Activated CD8-positive, alpha-beta T cell treated with anti-CD3 and anti-CD28 coated beads, Interleukin-2, amount 10 ng/mL, durations not matched to agents 7 days and 5 days (primary cell): ENCODE measurements around the gene TNS1. TPM values are rescaled to one million over a fixed set of nuclear protein-coding genes. Genes with fewer than 3 reads are reported as not detected.
A peak's percentile ranks its signal among the peaks of the same experiment; 100 is the strongest.

Experiments used
- ATAC-seq: fragments of 150-1000 bp; cut with Tn5 transposase; one replicate; pipeline ENCODE4 v1.10.0; 2021; ENCODE audit warnings: moderate library complexity
- CTCF ChIA-PET: fragments of 350-600 bp; sonication (Branson Sonifier 250); formaldehyde crosslinking; loops from one replicate; lab custom pipeline; 2021; ENCODE audit warnings: antibody characterized with exemption; lab: Charles Lee
- POLR2A ChIA-PET: fragments of 350-600 bp; sonication (Branson Sonifier 250); formaldehyde crosslinking; loops from one replicate; lab custom pipeline; 2021; ENCODE audit warnings: antibody characterized with exemption; lab: Charles Lee
- DNase-seq: peaks from one replicate; pipeline ENCODE4 v3.0.0-alpha.2; 2020
- H3K27ac Mint-ChIP-seq: one replicate; pipeline ENCODE4 v1.8.0; 2021; ENCODE audit warnings: mild to moderate bottlenecking, mixed read lengths
- H3K27me3 Mint-ChIP-seq: one replicate; pipeline ENCODE4 v1.8.0; 2021; ENCODE audit warnings: low read depth, mixed read lengths
- H3K36me3 Mint-ChIP-seq: one replicate; pipeline ENCODE4 v1.8.0; 2021; ENCODE audit warnings: low read depth, mixed read lengths
- H3K4me1 Mint-ChIP-seq: one replicate; pipeline ENCODE4 v1.8.0; 2021; ENCODE audit warnings: low read depth, mixed read lengths
- H3K4me3 Mint-ChIP-seq: one replicate; pipeline ENCODE4 v1.8.0; 2021; ENCODE audit warnings: mild to moderate bottlenecking, mixed read lengths
- H3K9me3 Mint-ChIP-seq: one replicate; pipeline ENCODE4 v1.8.0; 2022; ENCODE audit warnings: mixed read lengths; ENCODE audit not compliant: insufficient read depth
- total RNA-seq, 2 experiments: library from RNA; stranded (reverse); gene quantifications; one replicate each; pipeline ENCODE4 v1.2.3, GENCODE V29; 2021

The TNS1 gene
- total RNA-seq, 2 experiments from 2014 or later: 28.9 to 29.8 TPM

DNA sequence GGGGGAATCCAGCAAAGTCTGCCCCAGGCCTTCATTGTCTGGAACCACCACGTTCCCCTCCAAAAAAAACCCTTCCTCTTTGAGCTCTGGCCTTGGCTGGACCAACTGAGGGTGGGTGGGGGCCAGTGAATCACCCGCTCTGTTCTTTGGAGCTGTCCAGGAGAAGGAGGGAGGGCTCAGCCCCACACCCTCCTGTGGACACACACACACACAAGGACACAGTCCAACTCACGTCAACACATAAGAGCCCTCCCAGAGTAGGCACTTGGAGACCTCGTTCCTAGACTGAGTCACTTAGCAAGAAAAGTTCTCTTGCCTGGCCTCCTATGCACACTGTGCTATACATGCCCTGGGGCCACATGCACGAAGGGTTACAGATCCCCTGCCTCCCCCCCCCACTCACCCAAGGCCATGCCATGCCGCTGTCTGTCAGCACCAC is 1.2 kb upstream of the TNS1 start:
- Mint-ChIP-seq H3K4me1 (no peaks in the 10 kb centered on the region), H3K27me3 (peaks cover 13% of the 10 kb centered on the region), H3K4me3 (no peak overlapping the region), H3K27ac (no peak overlapping the region), H3K36me3 (no peaks in the 10 kb centered on the region), H3K9me3 (no peaks in the 10 kb centered on the region)
- CTCF ChIA-PET: interaction anchor here (1.0 to 2.1 kb wide), 2 partner anchors 10 to 218 kb away, joined by 3 to 6 read pairs; no protein-coding TSS in a partner anchor
- POLR2A ChIA-PET: no interaction called here
- DNase-seq: no peak
- ATAC-seq: peak; percentile 34

DNA sequence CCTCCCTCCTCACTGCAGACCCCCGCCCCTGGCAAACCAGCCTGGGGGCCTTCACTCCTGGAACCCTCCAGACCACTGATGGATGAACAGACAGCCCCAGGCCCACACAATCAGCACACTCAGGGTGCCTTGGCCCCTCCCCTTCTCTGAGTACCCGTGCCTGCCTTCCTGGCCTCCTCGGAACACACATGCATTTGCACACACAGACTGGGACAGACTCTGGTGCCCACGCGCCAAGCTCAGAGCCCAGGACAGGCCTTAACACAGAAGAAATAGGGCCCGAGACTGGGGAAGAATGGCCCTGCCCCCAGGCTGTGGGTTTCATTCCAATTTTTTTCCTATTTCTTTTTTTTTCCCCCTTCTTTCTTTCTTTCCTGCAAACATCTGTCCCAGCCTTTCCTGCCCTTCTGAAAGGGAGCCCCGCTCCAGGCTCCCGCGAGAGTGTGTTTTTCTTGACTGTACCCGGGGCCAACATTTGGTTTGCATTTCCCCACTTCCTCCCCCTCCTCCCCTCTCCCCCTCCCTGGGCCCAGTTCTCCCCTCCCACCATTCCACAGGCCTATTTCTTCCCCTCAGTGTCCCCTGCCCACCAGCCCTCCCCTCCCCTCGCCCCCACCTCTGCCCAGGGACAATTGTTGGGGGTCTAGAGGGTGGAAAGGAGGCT is 618 bp upstream of the TNS1 start:
- Mint-ChIP-seq H3K4me3 (no peak overlapping the region), H3K27ac (no peak overlapping the region), H3K9me3 (no peaks in the 10 kb centered on the region), H3K4me1 (no peaks in the 10 kb centered on the region), H3K27me3 (peaks cover 8% of the 10 kb centered on the region), H3K36me3 (no peaks in the 10 kb centered on the region)
- ChIA-PET POLR2A (no interaction called here), CTCF (interaction anchor here (1.0 to 2.1 kb wide), 2 partner anchors 10 to 218 kb away, joined by 3 to 6 read pairs; no protein-coding TSS in a partner anchor)
- DNase-seq (no peak), ATAC-seq (no peak)

DNA sequence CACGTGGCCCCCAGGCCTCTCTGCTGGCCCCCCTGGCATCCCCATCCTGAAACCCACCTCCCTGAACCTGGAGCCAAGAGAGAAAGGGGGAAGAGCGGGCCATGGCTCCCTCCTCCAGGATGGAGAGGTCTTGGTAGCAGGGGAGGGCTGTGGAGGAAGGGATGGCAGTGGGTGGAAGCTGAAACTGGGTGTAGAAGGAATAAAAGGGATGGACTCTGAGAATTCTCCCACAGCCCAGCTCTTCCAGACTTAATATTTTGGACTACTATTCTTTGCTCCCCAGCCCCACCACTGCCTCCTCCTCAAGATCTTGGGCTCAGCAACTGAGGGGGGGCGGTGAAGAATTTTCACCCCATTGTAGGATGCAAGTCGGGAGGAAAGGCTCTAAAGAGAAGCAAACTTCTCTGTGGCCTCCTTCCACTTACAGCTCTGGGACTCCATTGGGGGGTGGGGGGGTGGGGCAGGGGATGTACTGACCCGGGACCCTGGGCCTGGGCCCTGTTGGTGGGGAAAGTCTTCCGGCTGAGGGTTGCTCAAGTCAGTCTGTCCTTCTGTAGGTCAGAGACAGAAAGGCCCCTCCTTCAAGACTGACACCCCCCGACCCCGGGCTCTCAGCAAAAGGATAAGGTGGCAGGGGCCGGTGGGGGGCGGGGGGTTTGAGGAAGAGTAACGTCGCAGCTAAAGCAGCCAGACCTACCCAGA is 501 bp downstream of the TNS1 start:
- no peak for ATAC-seq
- Mint-ChIP-seq H3K27ac (no peak overlapping the region), H3K9me3 (no peaks in the 10 kb centered on the region), H3K4me3 (no peak overlapping the region), H3K36me3 (no peaks in the 10 kb centered on the region), H3K4me1 (no peaks in the 10 kb centered on the region), H3K27me3 (peaks cover 10% of the 10 kb centered on the region)
- no peak for DNase-seq
- POLR2A ChIA-PET: no interaction called here
- CTCF ChIA-PET: interaction anchor here (2.1 kb wide), 1 partner anchor 9 kb away, joined by 6 read pairs; no protein-coding TSS in a partner anchor

DNA sequence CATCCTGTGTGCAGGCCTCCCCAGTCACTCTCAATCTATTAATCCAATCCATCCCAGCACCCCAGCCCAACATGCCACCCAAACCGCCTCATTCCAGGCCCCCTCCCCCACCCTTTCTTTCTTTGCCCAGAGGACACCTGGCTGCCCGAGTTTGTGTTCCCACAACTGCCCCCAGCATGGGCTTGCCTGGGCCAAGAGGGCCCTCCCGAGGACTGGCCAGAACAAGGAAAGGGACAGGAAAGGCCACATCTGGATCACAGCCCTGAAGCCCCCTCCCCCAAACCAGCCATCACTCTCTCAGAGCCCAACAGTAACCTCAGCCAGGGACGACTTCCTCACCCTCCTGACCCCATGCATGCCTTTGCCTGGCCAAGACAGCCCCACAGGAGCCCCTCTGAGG is 1.2 kb downstream of the TNS1 start:
- Mint-ChIP-seq H3K27ac (no peak overlapping the region), H3K9me3 (no peaks in the 10 kb centered on the region), H3K27me3 (peaks cover 8% of the 10 kb centered on the region), H3K4me3 (no peak overlapping the region), H3K36me3 (no peaks in the 10 kb centered on the region), H3K4me1 (no peaks in the 10 kb centered on the region)
- no peak for DNase-seq
- no peak for ATAC-seq
- POLR2A ChIA-PET: no interaction called here
- CTCF ChIA-PET: interaction anchor here (2.1 kb wide), 1 partner anchor 8 kb away, joined by 6 read pairs; no protein-coding TSS in a partner anchor

DNA sequence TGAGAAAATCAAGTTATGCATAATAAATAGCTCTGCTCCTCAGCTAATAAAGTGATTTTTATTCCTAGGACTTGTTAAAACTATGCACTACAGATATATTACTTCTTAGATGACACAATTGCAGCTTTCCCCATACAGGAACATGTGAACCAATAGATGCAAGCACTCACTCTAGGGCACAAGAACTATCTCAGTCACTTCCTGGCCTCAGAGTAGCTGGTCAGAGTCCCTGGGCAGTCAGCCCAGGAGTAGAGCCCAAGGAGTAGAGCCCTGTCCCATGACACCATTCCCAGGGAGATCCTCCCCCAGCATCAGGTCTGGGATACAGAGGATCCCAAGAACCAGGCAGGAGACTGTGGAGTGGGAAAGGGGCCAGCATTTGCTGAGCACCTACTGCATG is 2.7 kb downstream of the TNS1 start:
- H3K4me3 Mint-ChIP-seq: no peak overlapping the region
- CTCF ChIA-PET: interaction anchor here (1.4 to 2.2 kb wide), 4 partner anchors 12 to 214 kb away, joined by 3 to 6 read pairs (median 4); no protein-coding TSS in a partner anchor
- POLR2A ChIA-PET: interaction anchor here (0.7 kb wide), 1 partner anchor 12 kb away, joined by 3 read pairs; no protein-coding TSS in a partner anchor

DNA sequence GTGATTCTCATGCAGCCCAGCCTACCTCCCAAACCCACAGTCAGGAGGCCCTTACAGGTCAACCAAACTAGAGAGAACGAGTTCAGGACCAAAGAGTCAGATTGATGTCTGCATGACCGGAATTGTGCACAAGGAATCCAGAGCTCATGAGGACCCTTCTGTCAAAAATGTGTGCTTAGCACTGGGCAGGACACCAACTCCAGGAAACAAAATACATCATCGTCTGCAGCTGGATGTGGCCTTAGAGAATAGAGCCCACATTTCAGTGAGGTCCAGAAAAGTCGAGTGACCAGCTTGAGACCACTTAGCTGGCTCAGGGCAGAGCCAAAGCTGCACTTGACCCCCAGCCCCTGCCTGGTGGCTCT is 3.2 kb downstream of the TNS1 start:
- Mint-ChIP-seq H3K4me3 (no peak overlapping the region), H3K4me1 (no peaks in the 10 kb centered on the region), H3K9me3 (no peaks in the 10 kb centered on the region), H3K36me3 (no peaks in the 10 kb centered on the region), H3K27me3 (peaks cover 5% of the 10 kb centered on the region), H3K27ac (no peak overlapping the region)
- DNase-seq (no peak), ATAC-seq (no peak)
- CTCF ChIA-PET: interaction anchor here (1.4 to 2.2 kb wide), 4 partner anchors 12 to 214 kb away, joined by 3 to 6 read pairs (median 4); no protein-coding TSS in a partner anchor
- POLR2A ChIA-PET: no interaction called here

More for the DNA sequence above, 2.7 kb downstream of the TNS1 start:
- ATAC-seq (no peak), DNase-seq (no peak)
- no peaks in the 10 kb centered on the region for H3K4me1 Mint-ChIP-seq
- no peaks in the 10 kb centered on the region for H3K9me3 Mint-ChIP-seq
- no peak overlapping the region for H3K27ac Mint-ChIP-seq
- H3K36me3 Mint-ChIP-seq: no peaks in the 10 kb centered on the region
- peaks cover 5% of the 10 kb centered on the region for H3K27me3 Mint-ChIP-seq

DNA sequence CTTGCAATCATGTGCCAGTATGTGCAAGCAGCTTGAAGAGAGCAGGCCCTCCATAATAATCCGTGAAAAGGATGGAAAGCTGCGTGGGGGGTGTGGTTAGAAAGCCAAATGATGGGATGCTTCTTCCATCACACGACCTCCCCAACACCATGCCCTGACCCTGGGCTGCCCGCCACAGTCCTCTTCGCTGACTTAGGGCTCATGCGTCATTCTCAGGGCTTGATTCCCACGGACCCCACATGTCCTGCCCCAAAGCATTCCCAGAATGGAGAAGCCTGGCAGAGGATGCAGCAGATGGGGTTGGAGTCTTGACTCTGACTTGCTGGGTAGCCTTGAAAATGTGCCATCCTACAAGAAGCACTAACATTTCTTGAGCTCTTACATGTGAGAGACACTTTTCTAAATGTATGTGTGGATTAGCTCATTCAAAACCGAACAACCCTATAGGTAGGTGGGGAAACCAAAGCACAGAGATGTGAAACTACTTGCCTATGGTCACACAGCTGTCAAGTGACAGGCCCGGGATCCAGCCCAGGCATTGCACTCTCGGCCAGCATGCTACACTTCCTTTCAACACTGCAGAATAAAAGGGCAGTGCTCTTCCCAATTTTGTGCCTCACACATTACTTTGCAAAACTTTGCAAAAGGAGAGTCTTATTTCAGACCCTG is 3.7 kb downstream of the TNS1 start:
- Mint-ChIP-seq H3K9me3 (no peaks in the 10 kb centered on the region), H3K27me3 (peaks cover 5% of the 10 kb centered on the region), H3K27ac (no peak overlapping the region), H3K36me3 (no peaks in the 10 kb centered on the region), H3K4me3 (no peak overlapping the region), H3K4me1 (no peaks in the 10 kb centered on the region)
- POLR2A ChIA-PET: interaction anchor here (0.6 kb wide), 1 partner anchor 62 kb away, joined by 3 read pairs; no protein-coding TSS in a partner anchor
- DNase-seq (no peak), ATAC-seq (no peak)
- CTCF ChIA-PET: interaction anchor here (1.4 to 2.2 kb wide), 4 partner anchors 11 to 213 kb away, joined by 3 to 6 read pairs (median 4); no protein-coding TSS in a partner anchor

DNA sequence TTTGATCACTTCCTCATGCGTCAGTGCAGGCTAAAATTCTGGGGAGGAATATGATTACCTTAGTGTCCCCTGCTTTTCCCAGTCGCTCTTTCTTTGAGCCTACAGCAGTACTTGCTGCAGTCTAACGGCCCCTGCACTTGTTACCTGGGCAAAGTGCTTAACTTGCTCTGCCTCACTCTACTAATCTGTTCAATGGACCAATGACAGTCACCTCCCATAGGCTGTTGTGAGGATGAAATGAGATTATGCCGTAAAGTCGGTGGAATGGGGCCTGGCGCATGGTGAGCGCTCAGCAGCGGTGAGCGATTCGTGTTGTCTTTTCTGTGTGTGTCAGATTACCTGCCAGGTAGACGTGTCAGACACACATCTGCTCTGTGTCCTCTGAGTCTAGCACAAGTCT is 5.3 kb downstream of the TNS1 start:
- ATAC-seq (no peak), DNase-seq (no peak)
- H3K4me3 Mint-ChIP-seq: no peak overlapping the region
- H3K27me3 Mint-ChIP-seq: peaks cover 7% of the 10 kb centered on the region
- H3K4me1 Mint-ChIP-seq: no peaks in the 10 kb centered on the region
- no peaks in the 10 kb centered on the region for H3K36me3 Mint-ChIP-seq
- no peaks in the 10 kb centered on the region for H3K9me3 Mint-ChIP-seq
- CTCF ChIA-PET: no interaction called here
- POLR2A ChIA-PET: no interaction called here
- no peak overlapping the region for H3K27ac Mint-ChIP-seq

DNA sequence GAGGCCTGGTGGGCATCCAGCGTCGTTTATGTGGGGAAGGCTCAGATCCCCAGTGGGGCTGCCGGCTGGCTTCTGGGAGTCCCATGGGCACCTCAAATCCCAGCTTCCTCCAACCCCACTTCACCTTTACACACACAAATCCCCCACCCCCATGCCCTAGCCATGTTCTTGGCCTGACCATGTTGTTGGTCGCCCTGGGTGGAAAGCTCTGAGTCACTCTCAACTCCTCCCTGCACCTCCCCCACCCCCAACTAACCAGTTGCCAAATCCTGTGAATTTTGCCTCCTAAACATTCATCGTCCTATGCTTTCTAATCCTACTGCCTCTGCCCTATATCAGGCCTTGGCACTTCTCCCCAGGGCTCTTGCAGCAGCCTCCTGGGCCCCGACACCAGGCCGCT is 6.4 kb downstream of the TNS1 start:
- DNase-seq (no peak), ATAC-seq (no peak)
- peaks cover 9% of the 10 kb centered on the region for H3K27me3 Mint-ChIP-seq
- no peaks in the 10 kb centered on the region for H3K9me3 Mint-ChIP-seq
- H3K4me1 Mint-ChIP-seq: no peaks in the 10 kb centered on the region
- no peaks in the 10 kb centered on the region for H3K36me3 Mint-ChIP-seq
- H3K4me3 Mint-ChIP-seq: no peak overlapping the region
- ChIA-PET POLR2A (no interaction called here), CTCF (interaction anchor here (0.9 to 4.7 kb wide), 2 partner anchors 32 to 210 kb away, joined by 3 to 39 read pairs; no protein-coding TSS in a partner anchor)
- H3K27ac Mint-ChIP-seq: no peak overlapping the region

DNA sequence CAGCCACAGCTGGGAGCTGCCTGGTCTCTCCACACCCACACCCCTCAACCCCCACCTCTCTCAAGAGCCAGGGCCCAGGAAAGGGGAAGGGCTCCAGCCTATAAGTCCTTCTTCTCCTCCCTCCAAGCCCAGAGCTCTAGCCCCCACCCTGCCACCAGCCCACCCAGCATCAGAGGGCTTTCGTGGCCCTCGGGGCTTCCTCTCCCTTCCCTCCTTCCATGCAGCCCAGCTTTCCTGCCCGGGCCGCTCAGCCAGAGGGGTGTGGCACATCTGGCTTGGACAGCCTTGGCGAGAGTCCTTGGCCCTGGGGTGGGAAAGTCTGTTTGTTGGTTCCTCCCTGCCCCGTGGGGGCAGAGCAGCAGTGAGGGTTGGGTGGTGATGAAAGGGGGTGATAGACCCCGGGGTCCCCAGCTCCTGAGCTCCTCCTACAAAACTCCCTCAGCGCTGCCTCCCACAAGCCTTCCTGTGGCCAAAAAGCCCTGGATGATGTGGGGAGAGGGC is 7.0 kb downstream of the TNS1 start:
- H3K36me3 Mint-ChIP-seq: no peaks in the 10 kb centered on the region
- no peak overlapping the region for H3K27ac Mint-ChIP-seq
- no peak overlapping the region for H3K4me3 Mint-ChIP-seq
- DNase-seq (no peak), ATAC-seq (no peak)
- ChIA-PET POLR2A (no interaction called here), CTCF (interaction anchor here (0.9 to 4.7 kb wide), 3 partner anchors 33 to 210 kb away, joined by 3 to 39 read pairs (median 3); no protein-coding TSS in a partner anchor)
- peaks cover 9% of the 10 kb centered on the region for H3K27me3 Mint-ChIP-seq
- H3K4me1 Mint-ChIP-seq: no peaks in the 10 kb centered on the region
- no peaks in the 10 kb centered on the region for H3K9me3 Mint-ChIP-seq

DNA sequence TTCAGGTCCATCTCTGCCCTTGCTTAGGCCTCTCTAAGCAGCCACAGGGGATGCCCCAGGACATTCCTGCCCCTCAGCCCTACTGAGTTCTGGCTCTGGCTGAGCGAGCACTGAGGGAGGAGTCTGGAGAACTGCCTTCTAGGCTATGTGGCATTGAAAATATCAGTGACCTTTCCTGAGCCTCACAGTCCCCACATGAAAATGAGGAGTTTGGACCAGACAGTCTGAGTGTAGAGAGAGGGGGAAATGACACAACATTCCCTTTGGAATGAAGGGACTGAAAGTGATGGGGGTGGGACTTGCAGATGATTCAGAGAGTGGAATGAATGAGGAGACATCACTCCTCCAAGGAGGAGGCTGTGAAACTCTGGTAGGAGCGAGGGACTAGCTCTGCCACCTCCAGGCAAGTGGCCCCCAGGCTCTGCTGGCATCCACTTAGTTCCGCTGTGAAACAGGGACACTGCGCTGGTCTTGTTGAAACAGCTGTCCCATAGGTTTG is 8.0 kb downstream of the TNS1 start:
- Mint-ChIP-seq H3K4me1 (no peaks in the 10 kb centered on the region), H3K4me3 (no peak overlapping the region), H3K9me3 (no peaks in the 10 kb centered on the region), H3K36me3 (no peaks in the 10 kb centered on the region), H3K27me3 (peaks cover 7% of the 10 kb centered on the region), H3K27ac (no peak overlapping the region)
- CTCF ChIA-PET: interaction anchor here (0.9 to 4.7 kb wide), 8 partner anchors 11 to 209 kb away, joined by 3 to 39 read pairs (median 4); partner anchors contain the start of gene RUFY4
- DNase-seq (no peak), ATAC-seq (no peak)
- POLR2A ChIA-PET: no interaction called here
